Skeletal muscle tissue (tissue), 4 donors: ENCODE results near the gene TBRG4. TPM values are rescaled to one million over a fixed set of nuclear protein-coding genes. Genes with fewer than 3 reads are reported as not detected.
A peak's percentile ranks its signal among the peaks of the same experiment; 100 is the strongest.

Source experiments
- H3K27ac ChIP-seq: one replicate; pipeline ENCODE4 v1.7.0; 2013; ENCODE audit warnings: mild to moderate bottlenecking, low read depth, low read length, inconsistent platforms
- H3K27me3 ChIP-seq, 3 donors: one replicate each; pipeline ENCODE4 v1.7.0; 2013; ENCODE audit warnings: low read length in 3 of 3; ENCODE audit not compliant: control insufficient read depth in 3 of 3, insufficient read depth in 3 of 3
- H3K36me3 ChIP-seq, 3 donors: one replicate each; pipeline ENCODE4 v1.7.0; 2013; ENCODE audit warnings: low read length in 3 of 3; ENCODE audit not compliant: control insufficient read depth in 3 of 3, insufficient read depth in 3 of 3
- H3K4me1 ChIP-seq, 3 donors: one replicate each; pipeline ENCODE4 v1.7.0; 2013; ENCODE audit warnings: low read length in 3 of 3, mild to moderate bottlenecking in 3 of 3; ENCODE audit not compliant: control insufficient read depth in 3 of 3, insufficient read depth in 3 of 3
- H3K4me3 ChIP-seq, 3 donors: one replicate each; pipeline ENCODE4 v1.7.0; 2013; ENCODE audit warnings: low read length in 3 of 3
- H3K9ac ChIP-seq, 3 donors: one replicate each; pipeline ENCODE4 v1.7.0; 2013; ENCODE audit warnings: low read length in 3 of 3, mild to moderate bottlenecking in 3 of 3, moderate library complexity in 2 of 3, low read depth in 1 of 3
- H3K9me3 ChIP-seq, 3 donors: one replicate each; pipeline ENCODE4 v1.7.0; 2013; ENCODE audit warnings: low read length in 3 of 3; ENCODE audit not compliant: control insufficient read depth in 3 of 3
- total RNA-seq: library from RNA; depleted of rRNA; stranded (reverse); fragments of >200 nt; gene quantifications from one replicate; pipeline ENCODE4 v1.2.3, GENCODE V29; 2014
- donor health status: Osteomylitis.

TBRG4 gene
- total RNA-seq, 1 donor from 2014 or later: 52.7 TPM

- no peaks in the 10 kb centered on the region for H3K36me3 ChIP-seq
- no peak overlapping the region for H3K27ac ChIP-seq
- H3K9me3 ChIP-seq: no peaks in the 10 kb centered on the region
- no peaks in the 10 kb centered on the region for H3K27me3 ChIP-seq
- H3K4me1 ChIP-seq: no peaks in the 10 kb centered on the region
- no peak overlapping the region for H3K4me3 ChIP-seq
- peak overlapping the region in 1 of 3 donors; percentile 3 for H3K9ac ChIP-seq
Measured at GRCh38 chr7:45131891-45132290, 20.4 kb upstream of the TBRG4 start.

DNA sequence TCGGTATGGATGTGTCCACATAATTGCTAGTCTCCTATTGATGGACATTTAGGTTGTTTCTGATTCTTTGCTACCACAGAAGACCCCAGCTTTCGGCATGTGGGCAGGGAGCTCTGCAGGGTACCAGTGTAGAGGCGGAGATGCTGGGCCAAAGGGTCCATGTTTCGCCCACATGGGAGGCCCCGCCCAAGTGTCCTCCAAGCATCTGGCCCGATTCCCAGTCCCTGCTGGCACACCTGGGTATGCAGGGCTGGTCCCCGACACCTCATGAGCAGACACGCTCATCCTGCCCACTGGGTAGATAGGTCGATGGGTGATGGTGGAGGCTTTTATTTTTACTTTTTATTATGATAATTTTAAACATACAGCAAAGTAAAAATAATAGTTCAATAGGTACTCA is 19.4 kb upstream of the TBRG4 start:
- H3K4me3 ChIP-seq: no peak overlapping the region
- no peak overlapping the region for H3K27ac ChIP-seq
- H3K27me3 ChIP-seq: no peaks in the 10 kb centered on the region
- no peaks in the 10 kb centered on the region for H3K36me3 ChIP-seq
- H3K9ac ChIP-seq: no peak overlapping the region
- H3K9me3 ChIP-seq: no peaks in the 10 kb centered on the region
- no peaks in the 10 kb centered on the region for H3K4me1 ChIP-seq

- Histone ChIP-seq H3K9me3 (no peaks in the 10 kb centered on the region), H3K36me3 (no peaks in the 10 kb centered on the region), H3K9ac (no peak overlapping the region), H3K27ac (no peak overlapping the region), H3K4me3 (no peak overlapping the region), H3K27me3 (no peaks in the 10 kb centered on the region), H3K4me1 (no peaks in the 10 kb centered on the region)
Measured at GRCh38 chr7:45129906-45130305, 18.4 kb upstream of the TBRG4 start.

GRCh38 chr7:45129181-45129800 is 17.8 kb upstream of the TBRG4 start:
- Histone ChIP-seq H3K9me3 (no peaks in the 10 kb centered on the region), H3K36me3 (no peaks in the 10 kb centered on the region)

GRCh38 chr7:45126920-45127319 is 15.4 kb upstream of the TBRG4 start:
- Histone ChIP-seq H3K27ac (no peak overlapping the region), H3K4me1 (no peaks in the 10 kb centered on the region), H3K36me3 (no peaks in the 10 kb centered on the region), H3K27me3 (no peaks in the 10 kb centered on the region), H3K9ac (no peak overlapping the region), H3K4me3 (no peak overlapping the region), H3K9me3 (no peaks in the 10 kb centered on the region)

More at GRCh38 chr7:45129181-45129800, 17.8 kb upstream of the TBRG4 start:
- no peak overlapping the region for H3K27ac ChIP-seq
- H3K9ac ChIP-seq: no peak overlapping the region
- H3K27me3 ChIP-seq: no peaks in the 10 kb centered on the region
- H3K4me3 ChIP-seq: no peak overlapping the region
- H3K4me1 ChIP-seq: no peaks in the 10 kb centered on the region

DNA sequence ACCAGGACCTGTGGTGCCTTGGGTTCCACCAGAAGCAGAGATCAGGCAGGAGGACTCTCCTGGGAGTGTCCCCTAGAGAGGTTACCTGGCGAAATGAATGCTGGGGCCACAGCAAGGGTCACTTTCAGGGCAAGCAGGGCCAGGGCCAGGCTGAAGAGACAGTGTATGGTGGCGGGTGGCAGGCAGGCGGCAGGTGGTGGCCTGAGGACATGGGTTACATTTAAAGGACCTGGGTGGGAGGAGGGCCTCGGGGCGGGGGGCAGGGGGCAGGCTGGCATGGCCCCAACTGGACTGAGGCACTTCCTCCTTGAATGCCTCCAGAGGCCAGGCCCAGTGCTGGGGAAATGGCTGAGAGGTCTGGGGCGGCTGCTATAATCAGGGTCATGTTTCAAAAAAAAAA is 14.7 kb upstream of the TBRG4 start:
- H3K9ac ChIP-seq: no peak overlapping the region
- H3K4me3 ChIP-seq: no peak overlapping the region
- H3K4me1 ChIP-seq: no peaks in the 10 kb centered on the region
- no peak overlapping the region for H3K27ac ChIP-seq
- H3K27me3 ChIP-seq: no peaks in the 10 kb centered on the region
- H3K9me3 ChIP-seq: no peaks in the 10 kb centered on the region
- no peaks in the 10 kb centered on the region for H3K36me3 ChIP-seq

- Histone ChIP-seq H3K27me3 (no peaks in the 10 kb centered on the region), H3K9me3 (no peaks in the 10 kb centered on the region), H3K27ac (no peak overlapping the region), H3K36me3 (no peaks in the 10 kb centered on the region), H3K4me1 (no peaks in the 10 kb centered on the region), H3K4me3 (no peak overlapping the region), H3K9ac (no peak overlapping the region)
Measured at GRCh38 chr7:45125193-45125904, 13.9 kb upstream of the TBRG4 start.

- Histone ChIP-seq H3K9me3 (no peaks in the 10 kb centered on the region), H3K27ac (no peak overlapping the region), H3K4me3 (no peak overlapping the region), H3K36me3 (no peaks in the 10 kb centered on the region), H3K4me1 (no peaks in the 10 kb centered on the region), H3K27me3 (no peaks in the 10 kb centered on the region), H3K9ac (no peak overlapping the region)
Measured at GRCh38 chr7:45123913-45124710, 12.6 kb upstream of the TBRG4 start.

GRCh38 chr7:45122975-45123860 is 11.7 kb upstream of the TBRG4 start:
- Histone ChIP-seq H3K27ac (no peak overlapping the region), H3K27me3 (no peaks in the 10 kb centered on the region), H3K36me3 (no peaks in the 10 kb centered on the region), H3K9ac (no peak overlapping the region), H3K4me1 (no peaks in the 10 kb centered on the region), H3K4me3 (no peak overlapping the region), H3K9me3 (no peaks in the 10 kb centered on the region)
